ENCODE results near the gene NOS3. TPM values are rescaled to one million over a fixed set of nuclear protein-coding genes. Genes with fewer than 3 reads are reported as not detected.

The NOS3 gene
- total and polyA plus RNA-seq, 2 of the 13 experiments (the other 11 are each of a cell fraction or from before 2014, with no cell fraction given) = 3.7 to 7.5 TPM

DNA sequence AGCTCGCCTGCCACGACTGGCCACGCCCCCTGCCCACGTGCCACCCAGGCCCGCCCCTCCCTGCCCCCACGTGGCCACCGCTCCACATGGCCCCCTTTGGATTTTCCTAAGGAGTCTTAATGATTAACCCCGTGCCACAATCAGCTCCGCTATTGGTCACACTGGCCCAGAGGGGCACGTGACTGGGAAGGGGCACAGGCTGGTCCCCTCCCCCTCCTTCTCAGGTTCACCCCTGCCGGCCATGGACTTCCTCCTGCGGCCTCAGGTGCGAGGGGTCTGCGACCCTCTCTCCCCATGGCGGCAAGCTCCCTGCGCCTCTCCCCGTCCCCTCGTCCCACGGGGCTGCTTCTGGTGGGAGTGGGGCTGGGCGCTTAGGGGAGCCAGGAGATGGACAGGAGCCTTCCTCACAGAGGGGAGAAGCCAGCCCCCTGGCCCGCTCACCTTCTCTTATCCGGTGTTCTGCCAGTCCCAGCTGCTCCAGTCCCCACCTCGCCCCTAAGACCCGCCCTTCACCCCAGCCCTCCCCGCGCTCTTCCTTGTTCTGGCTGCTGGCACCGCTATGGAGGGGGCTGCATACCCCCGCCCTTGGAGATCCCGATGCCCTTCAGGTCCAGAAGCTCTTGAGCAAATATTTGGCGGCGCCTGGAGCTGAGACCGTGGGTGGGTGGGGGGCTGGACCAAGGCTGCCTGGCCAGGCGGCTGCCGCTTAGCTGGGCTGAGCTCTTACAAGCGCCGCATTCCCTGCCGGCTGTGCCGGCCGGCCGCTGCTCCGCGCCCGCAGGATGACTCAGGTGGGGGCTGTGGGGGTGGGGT, 71.8 kb downstream of the NOS3 start (continued):
- no peak for TF ChIP-seq STAG1 (CRISPR knock-in tag; IDR thresholded peaks at IDR 0.05)
- no peak for TF ChIP-seq TEAD2 (CRISPR knock-in tag; IDR thresholded peaks at IDR 0.05)
- no peak for TF ChIP-seq CEBPG (CRISPR knock-in tag; IDR thresholded peaks at IDR 0.05)
- TF ChIP-seq, protein P1, sequence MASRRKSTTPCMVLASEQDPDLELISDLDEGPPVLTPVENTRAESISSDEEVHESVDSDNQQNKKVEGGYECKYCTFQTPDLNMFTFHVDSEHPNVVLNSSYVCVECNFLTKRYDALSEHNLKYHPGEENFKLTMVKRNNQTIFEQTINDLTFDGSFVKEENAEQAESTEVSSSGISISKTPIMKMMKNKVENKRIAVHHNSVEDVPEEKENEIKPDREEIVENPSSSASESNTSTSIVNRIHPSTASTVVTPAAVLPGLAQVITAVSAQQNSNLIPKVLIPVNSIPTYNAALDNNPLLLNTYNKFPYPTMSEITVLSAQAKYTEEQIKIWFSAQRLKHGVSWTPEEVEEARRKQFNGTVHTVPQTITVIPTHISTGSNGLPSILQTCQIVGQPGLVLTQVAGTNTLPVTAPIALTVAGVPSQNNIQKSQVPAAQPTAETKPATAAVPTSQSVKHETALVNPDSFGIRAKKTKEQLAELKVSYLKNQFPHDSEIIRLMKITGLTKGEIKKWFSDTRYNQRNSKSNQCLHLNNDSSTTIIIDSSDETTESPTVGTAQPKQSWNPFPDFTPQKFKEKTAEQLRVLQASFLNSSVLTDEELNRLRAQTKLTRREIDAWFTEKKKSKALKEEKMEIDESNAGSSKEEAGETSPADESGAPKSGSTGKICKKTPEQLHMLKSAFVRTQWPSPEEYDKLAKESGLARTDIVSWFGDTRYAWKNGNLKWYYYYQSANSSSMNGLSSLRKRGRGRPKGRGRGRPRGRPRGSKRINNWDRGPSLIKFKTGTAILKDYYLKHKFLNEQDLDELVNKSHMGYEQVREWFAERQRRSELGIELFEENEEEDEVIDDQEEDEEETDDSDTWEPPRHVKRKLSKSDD (CRISPR knock-in tag; IDR thresholded peaks at IDR 0.05; ENCODE audit: low read depth) = peak; percentile 19; the same call in 1 of the 2 replicates
- TF ChIP-seq, protein P2, sequence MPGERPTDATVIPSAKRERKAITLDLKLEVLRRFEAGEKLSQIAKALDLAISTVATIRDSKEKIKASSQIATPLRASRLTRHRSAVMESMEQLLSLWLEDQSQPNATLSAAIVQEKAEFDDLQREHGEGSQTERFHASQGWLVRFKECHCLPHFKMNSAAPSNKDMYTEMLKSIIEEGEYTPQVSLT (CRISPR knock-in tag; IDR thresholded peaks at IDR 0.05; ENCODE audit: borderline replicate concordance, low read depth) = no peak
- TF ChIP-seq, protein P3, sequence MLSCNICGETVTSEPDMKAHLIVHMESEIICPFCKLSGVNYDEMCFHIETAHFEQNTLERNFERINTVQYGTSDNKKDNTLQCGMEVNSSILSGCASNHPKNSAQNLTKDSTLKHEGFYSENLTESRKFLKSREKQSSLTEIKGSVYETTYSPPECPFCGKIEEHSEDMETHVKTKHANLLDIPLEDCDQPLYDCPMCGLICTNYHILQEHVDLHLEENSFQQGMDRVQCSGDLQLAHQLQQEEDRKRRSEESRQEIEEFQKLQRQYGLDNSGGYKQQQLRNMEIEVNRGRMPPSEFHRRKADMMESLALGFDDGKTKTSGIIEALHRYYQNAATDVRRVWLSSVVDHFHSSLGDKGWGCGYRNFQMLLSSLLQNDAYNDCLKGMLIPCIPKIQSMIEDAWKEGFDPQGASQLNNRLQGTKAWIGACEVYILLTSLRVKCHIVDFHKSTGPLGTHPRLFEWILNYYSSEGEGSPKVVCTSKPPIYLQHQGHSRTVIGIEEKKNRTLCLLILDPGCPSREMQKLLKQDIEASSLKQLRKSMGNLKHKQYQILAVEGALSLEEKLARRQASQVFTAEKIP (CRISPR knock-in tag; IDR thresholded peaks at IDR 0.05; ENCODE audit: borderline replicate concordance) = no peak
- no peak for TF ChIP-seq ZNF841 (CRISPR knock-in tag; IDR thresholded peaks at IDR 0.05; ENCODE audit: borderline replicate concordance)
- no peak; the same call in 1 of the 2 replicates for TF ChIP-seq ZNF143 (CRISPR knock-in tag; IDR thresholded peaks at IDR 0.05)
- TF ChIP-seq NR2C2 (CRISPR knock-in tag; IDR thresholded peaks at IDR 0.05; ENCODE audit: borderline replicate concordance) = peak; percentile 61; the same call in 1 of the 2 replicates
- TF ChIP-seq ZNF510 (CRISPR knock-in tag; IDR thresholded peaks at IDR 0.05; ENCODE audit: low read depth) = no peak
- TF ChIP-seq, protein P4, sequence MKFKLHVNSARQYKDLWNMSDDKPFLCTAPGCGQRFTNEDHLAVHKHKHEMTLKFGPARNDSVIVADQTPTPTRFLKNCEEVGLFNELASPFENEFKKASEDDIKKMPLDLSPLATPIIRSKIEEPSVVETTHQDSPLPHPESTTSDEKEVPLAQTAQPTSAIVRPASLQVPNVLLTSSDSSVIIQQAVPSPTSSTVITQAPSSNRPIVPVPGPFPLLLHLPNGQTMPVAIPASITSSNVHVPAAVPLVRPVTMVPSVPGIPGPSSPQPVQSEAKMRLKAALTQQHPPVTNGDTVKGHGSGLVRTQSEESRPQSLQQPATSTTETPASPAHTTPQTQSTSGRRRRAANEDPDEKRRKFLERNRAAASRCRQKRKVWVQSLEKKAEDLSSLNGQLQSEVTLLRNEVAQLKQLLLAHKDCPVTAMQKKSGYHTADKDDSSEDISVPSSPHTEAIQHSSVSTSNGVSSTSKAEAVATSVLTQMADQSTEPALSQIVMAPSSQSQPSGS (CRISPR knock-in tag; IDR thresholded peaks at IDR 0.05) = no peak
- TF ChIP-seq MIXL1 (CRISPR knock-in tag; IDR thresholded peaks at IDR 0.05) = peak; percentile 30; the same call in 1 of the 2 replicates
- peak; percentile 70 for TF ChIP-seq HIVEP1 (CRISPR knock-in tag; IDR thresholded peaks at IDR 0.05)
- TF ChIP-seq, protein P5, sequence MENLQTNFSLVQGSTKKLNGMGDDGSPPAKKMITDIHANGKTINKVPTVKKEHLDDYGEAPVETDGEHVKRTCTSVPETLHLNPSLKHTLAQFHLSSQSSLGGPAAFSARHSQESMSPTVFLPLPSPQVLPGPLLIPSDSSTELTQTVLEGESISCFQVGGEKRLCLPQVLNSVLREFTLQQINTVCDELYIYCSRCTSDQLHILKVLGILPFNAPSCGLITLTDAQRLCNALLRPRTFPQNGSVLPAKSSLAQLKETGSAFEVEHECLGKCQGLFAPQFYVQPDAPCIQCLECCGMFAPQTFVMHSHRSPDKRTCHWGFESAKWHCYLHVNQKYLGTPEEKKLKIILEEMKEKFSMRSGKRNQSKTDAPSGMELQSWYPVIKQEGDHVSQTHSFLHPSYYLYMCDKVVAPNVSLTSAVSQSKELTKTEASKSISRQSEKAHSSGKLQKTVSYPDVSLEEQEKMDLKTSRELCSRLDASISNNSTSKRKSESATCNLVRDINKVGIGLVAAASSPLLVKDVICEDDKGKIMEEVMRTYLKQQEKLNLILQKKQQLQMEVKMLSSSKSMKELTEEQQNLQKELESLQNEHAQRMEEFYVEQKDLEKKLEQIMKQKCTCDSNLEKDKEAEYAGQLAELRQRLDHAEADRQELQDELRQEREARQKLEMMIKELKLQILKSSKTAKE (CRISPR knock-in tag; IDR thresholded peaks at IDR 0.05; ENCODE audit: borderline replicate concordance) = 0 out of 2 replicates have a peak, but pooled peaks have one; percentile 30
- peak; percentile 86 for TF ChIP-seq TFE3 (CRISPR knock-in tag; IDR thresholded peaks at IDR 0.05)
- TF ChIP-seq ZNF878 (CRISPR knock-in tag; IDR thresholded peaks at IDR 0.05) = no peak
- TF ChIP-seq THAP8 (CRISPR knock-in tag; IDR thresholded peaks at IDR 0.05; ENCODE audit: borderline replicate concordance) = no peak
- no peak for TF ChIP-seq DNMT3B (CRISPR knock-in tag; conservative IDR thresholded peaks at IDR 0.05)
